T47D (cell line): ENCODE measurements around the gene OCA2.

Experiments
- DNase-seq, 2 experiments: peaks; one replicate each; pipeline versions ENCODE4 v3.0.0 to v3.0.0-alpha.2; 2011 to 2012; ENCODE audit warnings: low read depth in 1 of 2, low spot score in 1 of 2
- JUND ChIP-seq: IDR thresholded peaks from 2 replicates; pipeline ENCODE4 v1.6.1; 2012; ENCODE audit warnings: low read depth
- in situ Hi-C: cut with HindIII; loops from 2 replicates; pipeline ENCODE4 v1.10.0; 2016; ENCODE audit warnings: low sequenced_read_pairs, low pct_unique_long_range_greater_than_20kb

Gene OCA2

DNA sequence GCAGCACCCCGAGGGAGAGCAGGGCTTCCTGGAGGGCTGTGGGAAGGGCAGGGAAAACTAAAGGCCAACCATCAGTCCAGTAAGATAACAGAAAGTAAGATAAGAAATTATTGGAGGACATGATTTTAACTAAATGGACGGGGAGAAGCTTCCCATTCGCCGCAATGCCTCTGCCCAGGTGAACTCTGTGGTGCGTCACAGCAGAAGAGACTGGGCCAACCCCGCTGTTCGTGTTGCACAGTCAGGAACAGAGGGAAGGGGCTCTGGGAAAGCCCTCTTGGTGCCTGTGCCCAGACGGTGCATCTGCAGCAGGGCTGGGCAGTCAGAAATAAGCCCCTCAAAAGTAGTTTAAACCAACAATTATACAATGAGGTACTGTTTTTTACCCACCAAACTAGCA, 284.1 kb downstream of the OCA2 start:
- in situ Hi-C loops = no loop called here
- no peak for TF ChIP-seq JUND
- DNase-seq = no peak

DNA sequence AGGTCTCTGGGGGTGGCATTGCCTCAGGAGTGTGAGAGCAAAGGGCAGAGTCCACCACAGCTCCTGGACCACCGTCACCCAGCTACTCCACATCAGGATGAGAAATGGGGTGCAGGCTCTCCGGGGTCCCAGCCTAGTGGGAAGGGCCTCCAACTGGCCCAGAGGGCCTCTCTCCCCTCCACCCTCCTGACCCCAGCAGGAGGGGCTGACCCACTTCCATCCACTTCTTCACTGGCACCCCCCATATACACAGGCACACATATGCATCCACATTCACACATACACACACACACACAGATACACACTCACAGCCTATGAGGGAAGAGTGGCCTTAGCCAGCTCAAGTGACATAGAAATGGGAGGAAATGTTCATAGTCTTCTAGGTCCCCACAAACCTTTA, 286.0 kb downstream of the OCA2 start:
- in situ Hi-C loops = no loop called here
- TF ChIP-seq JUND = no peak
- DNase-seq = no peak

DNA sequence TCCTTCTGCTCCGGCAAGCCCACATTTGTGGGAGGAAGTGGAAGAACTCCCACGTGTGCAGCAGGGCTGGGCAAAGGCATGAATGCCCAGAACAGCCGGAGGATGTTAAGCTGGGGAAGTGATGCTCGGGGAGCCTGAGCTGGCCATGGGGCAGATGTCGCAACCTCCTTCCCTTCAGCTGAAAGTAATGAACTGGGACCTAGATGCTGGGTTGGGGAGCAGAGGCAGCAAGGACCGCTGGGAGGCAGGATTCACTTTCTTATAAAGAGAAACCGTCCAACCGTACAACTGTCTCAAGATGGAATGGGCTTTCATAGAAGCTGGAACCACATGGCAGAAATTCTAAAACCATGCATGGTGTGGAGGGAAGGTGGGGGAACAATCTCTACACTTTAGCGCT, 290.9 kb downstream of the OCA2 start:
- in situ Hi-C loops = no loop called here
- TF ChIP-seq JUND = no peak
- DNase-seq = peak in 1 of 2 experiments; percentile 51

DNA sequence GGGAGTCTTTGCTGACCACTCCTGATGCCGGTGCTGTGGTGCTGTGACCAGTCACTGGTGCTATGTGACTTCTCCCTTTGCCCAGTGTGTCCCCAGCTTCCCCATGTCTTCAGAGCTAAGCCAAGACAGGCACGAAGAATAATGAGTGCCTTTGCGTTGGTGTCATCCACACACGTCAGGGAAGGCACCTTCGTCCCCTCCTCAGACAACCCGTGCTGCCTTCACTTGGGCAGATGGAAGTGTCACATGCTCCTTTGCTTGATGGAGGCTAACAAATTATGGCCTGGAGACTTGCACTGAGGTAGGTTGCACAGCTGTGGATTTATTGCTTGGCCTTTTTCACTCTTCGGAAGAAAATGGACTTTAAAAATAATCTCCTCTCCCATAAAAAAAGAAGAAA, 291.8 kb downstream of the OCA2 start:
- no peak for DNase-seq
- TF ChIP-seq JUND = no peak
- in situ Hi-C loops = no loop called here

DNA sequence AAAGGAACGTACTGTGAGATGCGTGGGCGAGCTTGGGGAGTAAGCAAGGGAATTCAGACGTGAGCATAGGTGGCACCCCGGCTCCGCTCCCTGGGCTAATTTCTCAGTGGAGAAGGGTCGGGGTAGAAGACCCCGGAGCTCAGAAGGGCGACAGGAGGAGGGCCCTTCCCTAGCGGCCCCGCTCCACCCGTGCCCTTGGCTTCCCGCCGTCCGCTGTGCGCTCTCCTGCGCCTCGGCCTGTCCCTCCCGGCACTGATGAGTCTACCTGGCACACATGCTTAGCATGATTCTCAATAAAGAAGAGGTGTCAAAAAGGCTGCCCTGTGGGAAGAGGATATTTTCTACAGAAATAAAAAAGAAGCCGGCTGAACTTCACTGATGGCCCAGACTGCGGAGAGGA, 292.7 kb downstream of the OCA2 start:
- no peak for TF ChIP-seq JUND
- in situ Hi-C loops = no loop called here
- DNase-seq = no peak

DNA sequence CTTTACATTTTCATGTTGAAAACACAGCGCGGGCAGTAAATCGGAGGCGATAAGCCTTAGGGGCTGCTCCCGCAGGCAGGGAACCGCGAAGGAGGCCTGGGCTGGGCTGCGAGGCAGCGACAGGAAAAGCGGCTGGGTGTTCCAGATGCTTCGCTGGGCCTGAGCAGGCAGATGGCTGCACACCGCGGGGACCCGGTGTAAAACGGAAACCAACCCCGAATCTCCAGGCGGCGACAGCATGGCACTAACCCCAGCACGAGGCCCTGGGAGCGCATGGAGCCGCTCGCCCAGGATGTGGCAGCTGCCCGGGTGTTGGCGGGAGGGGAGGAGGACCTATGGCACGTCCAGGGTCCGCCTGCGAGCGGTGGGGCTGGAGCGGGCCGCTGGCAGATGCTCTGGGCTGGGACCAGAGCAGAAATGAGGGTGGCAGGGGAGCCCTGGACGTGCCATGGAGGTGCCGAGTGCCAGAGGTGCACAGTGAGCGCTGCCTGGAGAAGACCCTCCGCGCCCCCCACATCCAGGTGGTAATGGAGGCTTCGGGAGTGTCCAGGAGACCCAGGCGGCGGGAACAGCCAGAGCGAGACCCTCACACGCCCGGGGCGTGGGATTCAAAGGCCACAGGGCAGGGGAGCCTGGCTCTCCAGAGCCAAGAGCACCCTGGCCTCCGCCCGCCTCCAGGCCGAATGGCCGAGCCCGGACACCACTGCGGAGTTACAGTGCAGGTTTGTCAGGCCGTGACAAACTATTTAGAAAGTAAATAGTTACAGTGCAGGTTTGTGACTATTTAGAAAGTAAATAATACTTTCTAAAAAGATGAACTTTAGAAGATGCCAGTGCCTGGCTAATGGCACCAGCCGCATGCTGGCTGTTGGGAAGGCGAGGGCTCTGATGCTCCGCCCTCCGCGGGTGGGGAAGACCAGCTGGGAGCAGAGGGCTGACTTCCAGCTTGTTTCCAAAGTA, 293.6 kb downstream of the OCA2 start:
- peak; percentile 59 to 75 for DNase-seq
- in situ Hi-C loops = no loop called here
- no peak for TF ChIP-seq JUND

DNA sequence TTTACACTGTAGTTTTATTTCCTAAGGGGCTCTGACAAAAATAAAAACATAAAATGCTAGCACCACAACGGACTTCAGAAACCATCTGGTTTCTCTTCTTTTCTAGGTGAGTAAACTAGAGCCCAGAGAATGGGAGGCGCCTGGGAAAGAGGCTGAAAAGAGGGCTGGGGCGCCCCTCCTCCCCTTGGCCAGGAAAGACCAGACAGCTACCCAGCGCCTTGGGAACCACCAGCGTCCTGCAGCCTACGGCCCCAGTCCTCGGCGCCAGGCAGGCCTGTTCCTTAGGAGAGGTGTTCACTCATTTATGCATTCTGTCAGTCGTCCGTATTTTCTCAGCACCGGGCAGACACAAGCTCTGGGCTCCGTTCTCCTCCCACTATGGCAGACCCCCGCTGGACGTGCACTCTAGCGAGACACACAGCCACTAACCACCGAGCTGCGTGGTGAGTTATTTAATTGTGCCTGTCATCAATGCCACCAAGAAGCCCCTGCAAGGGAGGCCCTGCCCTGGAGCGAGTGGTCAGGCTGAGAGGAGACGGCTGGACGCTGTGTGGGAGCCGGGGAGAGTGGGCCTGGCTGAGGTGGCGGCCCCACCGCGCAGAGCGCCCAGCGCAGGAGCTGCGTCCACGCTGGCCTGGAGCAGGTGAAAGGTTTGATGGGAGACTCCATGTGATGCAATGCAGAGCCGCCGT, 294.4 kb downstream of the OCA2 start:
- no peak for DNase-seq
- in situ Hi-C loops = no loop called here
- no peak for TF ChIP-seq JUND

DNA sequence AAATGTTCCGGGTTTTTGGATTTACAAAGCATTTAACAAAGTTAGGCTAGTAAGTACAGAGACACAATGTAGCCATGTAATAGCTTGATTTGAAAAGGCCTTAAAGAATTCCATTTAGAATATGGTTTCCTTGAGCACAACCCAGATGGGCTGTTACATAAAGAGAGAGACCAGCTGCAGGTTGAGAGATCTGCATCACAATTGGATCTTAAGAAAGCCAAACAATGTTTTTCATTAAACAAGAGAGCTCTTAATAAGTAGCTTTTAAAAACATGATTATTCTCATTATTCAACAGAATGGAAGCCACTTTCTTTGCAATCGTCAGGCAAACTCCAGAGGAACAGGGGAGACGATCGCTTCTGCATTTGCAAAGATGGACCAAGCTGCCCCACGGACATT, 300.3 kb downstream of the OCA2 start:
- no peak for TF ChIP-seq JUND
- in situ Hi-C loops = no loop called here
- no peak for DNase-seq

DNA sequence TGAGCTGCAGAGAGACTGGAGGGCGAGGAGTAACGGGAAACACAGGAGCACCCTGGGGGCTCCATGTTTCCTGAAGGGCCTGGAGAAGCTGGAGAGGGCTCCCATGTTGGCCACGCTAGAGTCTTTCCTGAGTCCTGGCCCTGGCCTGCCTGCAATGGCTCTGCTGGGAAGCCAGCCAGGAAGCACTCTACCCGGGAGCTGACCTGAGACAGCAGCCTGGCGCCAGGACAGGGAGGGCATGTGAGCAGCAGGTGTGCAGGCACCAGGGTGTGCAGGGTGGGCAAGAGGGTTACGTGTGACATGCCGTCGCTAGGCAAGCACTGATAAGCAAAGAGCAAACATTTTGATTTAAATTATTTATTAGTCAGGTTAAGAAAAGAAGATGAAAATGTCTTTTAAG, 301.4 kb downstream of the OCA2 start:
- in situ Hi-C loops = no loop called here
- TF ChIP-seq JUND = no peak
- no peak for DNase-seq

DNA sequence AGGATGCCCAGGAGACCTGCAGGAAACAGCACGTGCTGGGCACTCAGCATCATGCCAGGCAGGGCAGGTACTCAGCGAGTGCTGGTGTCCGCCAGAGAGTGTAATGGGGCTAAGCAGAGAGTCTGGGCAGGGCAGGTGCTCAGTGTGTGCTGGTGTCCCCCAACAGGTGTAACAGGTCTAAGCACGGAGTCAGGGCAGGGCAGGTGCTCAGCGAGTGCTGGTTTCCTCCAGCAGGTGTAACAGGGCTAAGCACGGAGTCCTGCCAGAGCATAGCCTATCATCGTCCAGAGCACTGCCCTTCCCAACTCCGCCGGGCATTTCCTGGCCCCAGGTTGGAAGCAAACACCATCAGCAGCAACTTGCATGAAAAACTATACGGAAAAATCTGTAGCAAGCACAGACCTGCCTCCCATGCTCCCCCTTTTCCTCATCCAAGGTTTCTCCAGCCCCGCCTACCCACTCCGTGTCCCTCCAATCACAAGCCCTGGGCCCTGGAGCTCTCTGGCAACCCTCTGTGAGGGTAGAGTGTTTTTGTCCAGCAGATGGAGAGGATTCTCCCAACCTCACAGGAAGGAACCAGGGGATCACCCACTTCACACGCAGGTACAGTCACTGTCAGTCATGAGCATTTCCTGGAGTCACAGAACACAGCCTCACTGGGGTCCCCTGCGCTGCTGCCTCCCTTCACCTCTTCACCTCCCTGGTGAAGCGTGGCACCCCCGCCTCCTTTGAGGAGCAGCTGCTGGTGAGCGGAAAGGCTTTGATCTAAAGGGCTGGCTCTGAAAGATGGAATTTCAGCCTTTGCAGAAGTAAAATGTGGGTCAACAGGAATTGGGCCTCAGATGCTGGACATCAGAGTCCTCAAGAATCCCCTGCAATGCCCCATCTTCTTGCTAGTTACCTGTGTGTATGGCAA, 302.5 kb downstream of the OCA2 start:
- in situ Hi-C loops = no loop called here
- DNase-seq = peak; percentile 26 to 77
- TF ChIP-seq JUND = no peak

DNA sequence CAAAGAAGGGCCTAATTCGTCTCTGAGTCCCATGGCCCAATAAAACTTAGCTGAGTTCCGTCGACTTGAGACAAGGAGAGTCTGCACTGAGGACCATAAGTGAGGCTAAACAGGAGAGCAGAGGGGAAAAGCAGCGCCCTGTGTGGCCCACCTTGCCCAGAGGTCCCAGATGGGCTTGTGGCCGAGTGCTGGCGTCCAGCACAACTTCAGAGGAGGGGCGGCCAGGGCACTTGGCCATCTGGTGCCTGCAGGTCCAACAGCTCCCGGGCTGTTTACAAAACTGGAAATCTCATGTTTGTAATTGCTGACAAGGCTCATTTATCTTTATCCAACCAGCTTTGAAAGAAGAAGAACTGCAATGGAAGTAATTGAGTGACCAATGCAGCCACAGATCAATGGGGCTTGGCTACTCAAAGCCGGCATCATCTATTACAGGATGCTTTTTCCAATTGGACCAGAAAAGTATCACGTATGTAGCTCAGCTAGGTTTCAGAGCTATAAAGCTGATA, 306.3 kb downstream of the OCA2 start:
- no peak for TF ChIP-seq JUND
- no peak for DNase-seq
- in situ Hi-C loops = no loop called here

DNA sequence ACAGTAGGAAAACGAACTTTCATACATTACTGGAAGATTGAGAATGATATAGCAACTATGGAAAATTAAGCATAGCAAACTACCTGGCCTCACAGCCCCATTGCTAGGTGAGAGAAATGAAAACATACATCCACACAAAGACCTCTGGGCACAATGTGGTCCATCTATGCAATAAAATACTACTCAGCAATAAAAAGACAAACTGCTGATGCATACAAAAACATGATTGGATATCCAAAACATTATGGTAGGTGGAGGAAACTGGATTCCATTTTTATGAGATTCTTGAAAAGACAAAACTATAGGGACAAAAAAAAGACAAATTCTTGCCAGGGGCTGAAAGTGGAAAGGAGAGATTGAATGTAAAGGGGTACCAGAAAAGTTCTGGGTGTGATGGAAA, 308.8 kb downstream of the OCA2 start:
- in situ Hi-C loops = no loop called here
- no peak for DNase-seq
- TF ChIP-seq JUND = no peak

DNA sequence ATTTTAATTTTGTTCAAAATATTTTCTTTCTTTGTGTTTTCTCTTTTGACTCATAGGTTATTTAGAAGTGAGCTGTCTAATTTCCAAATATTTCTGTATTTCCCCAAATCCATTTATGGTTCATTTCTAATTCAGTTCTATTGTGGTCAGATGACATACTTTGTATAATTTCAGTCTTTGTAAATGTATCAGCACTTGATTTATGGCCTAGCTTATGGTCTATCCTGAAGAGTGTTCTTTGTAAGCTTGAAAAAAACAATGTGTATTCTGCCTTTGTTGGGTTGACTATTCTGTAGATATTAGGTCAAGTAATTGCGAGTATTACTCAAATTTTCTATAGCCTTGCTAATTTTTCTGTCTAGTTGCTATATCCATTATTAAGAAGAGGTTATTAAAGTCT, 311.2 kb downstream of the OCA2 start:
- DNase-seq = no peak
- TF ChIP-seq JUND = no peak
- in situ Hi-C loops = no loop called here
